Upper lobe of left lung (tissue), 4 donors: ENCODE measurements around the gene SORCS1.

Experiments
- POLR2A ChIP-seq, 4 donors: fragments of 450-650 bp; IDR thresholded peaks; one replicate each; pipeline ENCODE4 v1.5.1; 2016 to 2017; ENCODE audit warnings: antibody characterized with exemption in 4 of 4, mild to moderate bottlenecking in 2 of 4
- TF ChIP-seq, protein P1 (sequence below), 6 experiments: fragments of 450-650 bp in 4 of 6; fragments of 200-600 bp in 2 of 6; sonication (generic) in 2 of 6; IDR thresholded peaks; one replicate each; pipeline ENCODE4 v1.5.1; 2016 to 2019; ENCODE audit warnings: antibody characterized with exemption in 6 of 6

DNA sequence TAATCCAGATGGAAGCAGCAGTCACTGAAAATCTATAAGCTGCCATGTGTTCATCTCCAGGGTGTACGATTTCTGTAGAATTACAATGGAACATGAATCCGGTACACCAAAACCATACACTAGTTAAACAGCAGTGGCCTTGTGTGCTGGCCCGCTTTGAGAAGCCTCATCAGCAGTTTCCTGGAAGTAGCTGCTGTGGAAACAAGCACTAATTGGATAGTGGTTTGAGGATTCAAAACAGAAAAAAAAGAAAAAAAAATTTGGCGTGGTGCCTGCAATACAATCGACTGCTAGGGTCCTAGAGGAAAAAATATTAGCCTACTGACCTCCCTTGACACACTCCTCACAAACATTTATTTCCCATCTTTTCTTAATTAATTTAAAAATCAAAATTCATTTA is 545.9 kb downstream of the SORCS1 start:
- TF ChIP-seq, protein P1, sequence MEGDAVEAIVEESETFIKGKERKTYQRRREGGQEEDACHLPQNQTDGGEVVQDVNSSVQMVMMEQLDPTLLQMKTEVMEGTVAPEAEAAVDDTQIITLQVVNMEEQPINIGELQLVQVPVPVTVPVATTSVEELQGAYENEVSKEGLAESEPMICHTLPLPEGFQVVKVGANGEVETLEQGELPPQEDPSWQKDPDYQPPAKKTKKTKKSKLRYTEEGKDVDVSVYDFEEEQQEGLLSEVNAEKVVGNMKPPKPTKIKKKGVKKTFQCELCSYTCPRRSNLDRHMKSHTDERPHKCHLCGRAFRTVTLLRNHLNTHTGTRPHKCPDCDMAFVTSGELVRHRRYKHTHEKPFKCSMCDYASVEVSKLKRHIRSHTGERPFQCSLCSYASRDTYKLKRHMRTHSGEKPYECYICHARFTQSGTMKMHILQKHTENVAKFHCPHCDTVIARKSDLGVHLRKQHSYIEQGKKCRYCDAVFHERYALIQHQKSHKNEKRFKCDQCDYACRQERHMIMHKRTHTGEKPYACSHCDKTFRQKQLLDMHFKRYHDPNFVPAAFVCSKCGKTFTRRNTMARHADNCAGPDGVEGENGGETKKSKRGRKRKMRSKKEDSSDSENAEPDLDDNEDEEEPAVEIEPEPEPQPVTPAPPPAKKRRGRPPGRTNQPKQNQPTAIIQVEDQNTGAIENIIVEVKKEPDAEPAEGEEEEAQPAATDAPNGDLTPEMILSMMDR (IDR thresholded peaks at IDR 0.05): no peak
- no peak for TF ChIP-seq POLR2A (IDR thresholded peaks at IDR 0.05)
